ENCODE results near the gene NEURL4.
"Not testable (repeated sequence)": the region's sequence is repeated elsewhere in the genome, so short reads cannot be mapped to it uniquely, and the experiment has no call there.

The NEURL4 gene

DNA sequence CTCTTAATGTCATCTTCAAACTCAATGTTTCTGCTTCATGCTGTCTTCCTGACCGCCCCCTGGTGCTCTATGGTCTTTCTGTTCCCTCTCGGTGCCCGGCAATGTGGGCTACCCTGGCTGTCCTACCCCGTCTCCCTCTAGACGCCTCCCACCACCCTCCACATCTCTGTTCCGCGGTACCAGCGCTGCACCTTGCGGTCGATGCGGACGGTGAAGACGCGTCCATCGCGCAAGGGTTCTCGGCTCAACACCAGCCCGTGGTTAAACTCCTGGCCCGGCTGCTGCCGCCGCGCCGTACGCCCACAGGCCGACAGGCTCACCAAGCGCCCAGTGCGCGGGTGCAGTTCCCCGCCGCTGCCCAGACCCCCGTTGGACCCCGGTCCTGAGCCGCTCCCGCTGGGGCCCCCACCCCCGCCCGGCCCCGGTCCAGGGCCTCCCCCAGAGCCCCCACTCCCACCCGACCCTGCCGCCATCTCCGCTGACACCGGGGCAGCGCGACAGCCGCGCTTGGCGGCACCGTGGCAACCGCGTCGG lies at the start of gene NEURL4:
Gene NEURL4 (minus strand): TSS at position 496 of the 534 bp plus-strand sequence. CDS start 23 bp downstream, at position 473.
- peak within 1 kb of the TSS; percentile 81 for H3K27ac ChIP-seq
- TF ChIP-seq, protein P1, sequence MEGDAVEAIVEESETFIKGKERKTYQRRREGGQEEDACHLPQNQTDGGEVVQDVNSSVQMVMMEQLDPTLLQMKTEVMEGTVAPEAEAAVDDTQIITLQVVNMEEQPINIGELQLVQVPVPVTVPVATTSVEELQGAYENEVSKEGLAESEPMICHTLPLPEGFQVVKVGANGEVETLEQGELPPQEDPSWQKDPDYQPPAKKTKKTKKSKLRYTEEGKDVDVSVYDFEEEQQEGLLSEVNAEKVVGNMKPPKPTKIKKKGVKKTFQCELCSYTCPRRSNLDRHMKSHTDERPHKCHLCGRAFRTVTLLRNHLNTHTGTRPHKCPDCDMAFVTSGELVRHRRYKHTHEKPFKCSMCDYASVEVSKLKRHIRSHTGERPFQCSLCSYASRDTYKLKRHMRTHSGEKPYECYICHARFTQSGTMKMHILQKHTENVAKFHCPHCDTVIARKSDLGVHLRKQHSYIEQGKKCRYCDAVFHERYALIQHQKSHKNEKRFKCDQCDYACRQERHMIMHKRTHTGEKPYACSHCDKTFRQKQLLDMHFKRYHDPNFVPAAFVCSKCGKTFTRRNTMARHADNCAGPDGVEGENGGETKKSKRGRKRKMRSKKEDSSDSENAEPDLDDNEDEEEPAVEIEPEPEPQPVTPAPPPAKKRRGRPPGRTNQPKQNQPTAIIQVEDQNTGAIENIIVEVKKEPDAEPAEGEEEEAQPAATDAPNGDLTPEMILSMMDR (conservative IDR thresholded peaks at IDR 0.05): no peak
- peak; percentile 67; the same call in 1 of the 2 replicates for TF ChIP-seq ZFX (IDR thresholded peaks at IDR 0.05)

DNA sequence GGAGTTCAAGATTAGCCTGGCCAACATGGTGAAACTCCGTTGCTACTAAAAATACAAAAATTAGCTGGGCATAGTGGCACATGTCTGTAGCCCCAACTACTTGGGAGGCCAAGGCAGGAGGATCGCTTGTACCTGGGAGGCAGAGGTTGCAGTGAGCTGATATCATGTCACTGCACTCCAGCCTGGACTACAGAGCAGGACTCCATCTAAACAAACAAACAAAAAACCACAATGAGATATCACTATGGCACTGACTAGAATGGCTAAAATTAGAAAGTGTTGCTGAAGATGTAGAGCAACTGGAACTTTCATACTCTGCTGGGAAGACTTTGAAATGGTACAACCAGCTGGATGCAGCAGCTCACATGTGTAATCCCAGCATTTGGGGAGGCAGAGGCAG lies 45.2 kb upstream of the NEURL4 start:
- no peak overlapping the region for H3K27ac ChIP-seq
- no peak for TF ChIP-seq ZFX (IDR thresholded peaks at IDR 0.05)
- TF ChIP-seq, protein P1 (conservative IDR thresholded peaks at IDR 0.05): no peak

DNA sequence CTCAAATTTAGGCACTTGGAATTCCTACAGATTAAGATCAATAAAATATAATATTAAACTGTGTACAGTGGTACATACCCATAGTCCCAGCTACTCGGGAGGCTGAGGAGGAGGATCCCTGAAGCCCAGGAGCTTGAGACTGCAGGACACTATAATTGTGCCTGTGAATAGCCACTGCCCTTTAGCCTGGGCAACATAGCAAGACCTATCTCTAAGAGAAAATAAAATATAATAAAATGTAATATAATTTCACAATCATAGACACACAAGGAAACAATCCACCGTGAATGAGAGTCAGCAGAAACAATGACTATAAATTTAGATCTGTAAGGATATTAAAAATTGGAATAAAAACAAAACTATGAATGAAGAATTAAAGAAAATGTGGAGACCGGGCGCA lies 41.7 kb upstream of the NEURL4 start:
- no peak overlapping the region for H3K27ac ChIP-seq
- TF ChIP-seq ZFX (IDR thresholded peaks at IDR 0.05): no peak
- TF ChIP-seq, protein P1 (conservative IDR thresholded peaks at IDR 0.05): no peak

DNA sequence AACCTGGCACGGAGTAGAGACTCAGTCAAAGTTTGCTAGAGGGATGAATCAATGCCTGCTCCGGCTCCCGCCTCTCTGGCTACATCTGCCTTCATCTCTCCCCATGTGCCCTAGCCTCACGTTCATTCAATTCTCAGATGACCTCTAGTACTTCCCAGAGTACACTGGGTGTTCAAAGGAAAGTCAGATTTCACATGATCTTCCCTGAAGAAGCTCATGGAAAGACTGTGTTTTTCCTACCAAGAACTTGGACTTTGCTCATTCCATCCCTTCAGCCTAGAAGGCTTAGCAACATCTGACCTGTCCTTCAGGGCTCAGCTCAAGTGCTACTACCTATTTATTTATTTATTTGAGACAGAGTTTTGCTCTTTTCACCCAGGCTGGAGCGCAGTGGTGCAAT lies 40.7 kb upstream of the NEURL4 start:
- H3K27ac ChIP-seq: no peak overlapping the region
- TF ChIP-seq ZFX (IDR thresholded peaks at IDR 0.05): no peak

DNA sequence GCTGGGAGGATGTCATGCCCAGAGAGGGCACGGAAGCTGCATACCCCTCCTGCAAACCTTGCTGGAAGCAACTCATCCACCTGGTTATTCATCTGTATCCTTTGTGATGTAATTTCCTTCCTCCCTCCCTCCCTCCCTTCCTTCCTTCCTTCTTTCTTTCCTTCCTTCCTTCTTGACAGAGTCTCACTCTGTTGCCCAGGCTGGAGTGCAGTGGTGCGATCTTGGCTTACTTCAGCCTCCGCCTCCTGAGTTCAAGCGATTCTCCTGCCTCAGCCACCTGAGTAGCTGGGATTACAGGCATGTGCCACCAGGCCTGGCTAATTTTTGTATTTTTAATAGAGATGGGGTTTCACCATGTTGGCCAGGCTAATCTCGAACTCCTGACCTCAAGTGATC lies 39.5 kb upstream of the NEURL4 start:
- not testable (repeated sequence) for H3K27ac ChIP-seq

DNA sequence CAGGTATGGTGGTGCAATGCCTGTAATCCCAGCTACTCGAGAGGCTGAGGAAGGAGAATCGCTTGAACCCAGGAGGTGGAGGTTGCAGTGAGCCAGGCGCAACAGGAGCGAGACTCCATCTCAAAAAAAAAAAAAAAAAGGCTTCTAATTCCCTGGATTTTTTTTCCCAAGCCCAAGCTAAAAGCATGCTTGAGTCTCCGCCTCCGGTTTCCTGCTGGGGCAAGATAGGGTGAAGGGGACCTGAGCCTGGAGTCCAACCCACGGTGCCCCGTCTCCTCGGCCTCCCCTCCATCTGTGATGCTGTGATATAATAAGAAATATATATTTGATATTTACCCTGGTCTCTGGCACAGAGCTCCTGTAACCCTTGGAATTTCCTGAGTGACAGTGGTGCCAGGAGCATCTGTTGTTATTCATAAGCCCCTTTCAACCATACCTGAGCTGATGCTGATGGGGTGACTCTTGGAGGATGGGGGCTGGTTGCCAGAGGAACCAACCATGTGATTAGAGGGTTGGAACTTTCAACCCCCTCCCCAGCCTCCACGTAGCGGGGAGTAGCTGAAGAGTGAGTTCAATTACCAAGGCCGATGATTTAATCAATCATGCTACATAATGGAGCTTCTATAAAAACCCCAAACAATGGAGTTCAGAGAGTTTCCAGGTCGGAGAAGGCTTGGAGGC lies 38.9 kb upstream of the NEURL4 start:
- no peak overlapping the region for H3K27ac ChIP-seq
- TF ChIP-seq, protein P1 (conservative IDR thresholded peaks at IDR 0.05): no peak
- no peak for TF ChIP-seq ZFX (IDR thresholded peaks at IDR 0.05)

DNA sequence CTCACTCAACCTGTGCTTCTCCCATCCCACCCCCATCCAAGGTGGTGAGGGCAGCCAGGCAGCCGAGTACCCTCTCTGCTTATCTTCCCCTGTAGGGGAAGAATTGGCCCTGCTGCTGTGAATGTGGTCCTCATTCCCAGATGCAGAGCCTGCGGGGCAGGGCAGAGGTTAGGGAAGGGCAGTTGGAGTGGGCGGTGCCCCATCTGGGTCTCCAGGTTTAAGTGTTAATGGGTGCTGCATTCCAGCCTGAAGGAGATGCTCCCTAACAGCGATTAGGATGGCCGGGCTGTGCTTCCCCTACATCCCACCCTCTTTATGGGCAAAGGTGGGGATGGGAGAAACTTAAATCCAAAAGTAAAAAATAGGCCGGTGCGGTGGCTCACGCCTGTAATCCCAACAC lies 37.9 kb upstream of the NEURL4 start:
- H3K27ac ChIP-seq: no peak overlapping the region

DNA sequence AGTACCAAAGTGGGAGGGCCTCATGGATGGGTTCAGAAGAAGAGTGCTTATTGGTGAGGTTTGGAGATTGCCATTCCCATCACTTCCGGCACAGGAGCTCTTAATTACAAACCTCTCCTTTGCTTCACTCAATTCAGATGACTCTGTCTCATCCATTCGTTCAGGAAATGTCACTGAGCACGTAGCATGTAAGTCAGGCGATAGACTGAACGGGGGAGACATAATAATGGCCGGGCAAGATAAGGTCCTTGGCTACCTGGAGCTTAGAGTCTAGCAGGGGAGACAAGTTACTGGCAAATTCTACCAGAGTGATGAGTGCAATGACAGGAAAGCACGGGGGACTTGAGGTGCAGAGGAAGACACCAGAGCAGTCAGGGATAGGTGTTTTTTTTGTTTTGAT lies 36.8 kb upstream of the NEURL4 start:
- H3K27ac ChIP-seq: not testable (repeated sequence)

More for the DNA sequence above, 37.9 kb upstream of the NEURL4 start:
- no peak for TF ChIP-seq ZFX (IDR thresholded peaks at IDR 0.05)
- TF ChIP-seq, protein P1 (conservative IDR thresholded peaks at IDR 0.05): no peak

DNA sequence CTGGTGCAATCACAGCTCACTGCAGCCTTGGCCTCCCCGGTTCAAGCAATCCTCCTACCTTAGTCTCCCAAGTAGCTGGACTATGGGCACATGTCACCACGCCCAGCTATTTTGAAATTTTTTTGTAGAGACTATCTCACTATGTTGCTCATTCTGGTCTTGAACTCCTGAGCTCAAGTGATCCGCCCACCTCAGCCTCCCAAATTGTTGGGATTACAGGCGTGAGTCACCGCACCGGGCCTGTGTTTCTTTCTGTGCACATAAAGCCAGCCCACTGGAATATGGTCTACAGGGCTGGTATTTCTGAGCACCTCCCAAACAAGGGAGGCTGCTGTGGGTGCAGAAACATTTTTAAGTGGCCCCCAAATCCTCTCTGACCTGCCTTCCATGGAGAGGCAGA lies 34.2 kb upstream of the NEURL4 start:
- no peak overlapping the region for H3K27ac ChIP-seq
- no peak for TF ChIP-seq ZFX (IDR thresholded peaks at IDR 0.05)
- TF ChIP-seq, protein P1 (conservative IDR thresholded peaks at IDR 0.05): no peak
